ENCODE data around the gene DGCR2.

DNA sequence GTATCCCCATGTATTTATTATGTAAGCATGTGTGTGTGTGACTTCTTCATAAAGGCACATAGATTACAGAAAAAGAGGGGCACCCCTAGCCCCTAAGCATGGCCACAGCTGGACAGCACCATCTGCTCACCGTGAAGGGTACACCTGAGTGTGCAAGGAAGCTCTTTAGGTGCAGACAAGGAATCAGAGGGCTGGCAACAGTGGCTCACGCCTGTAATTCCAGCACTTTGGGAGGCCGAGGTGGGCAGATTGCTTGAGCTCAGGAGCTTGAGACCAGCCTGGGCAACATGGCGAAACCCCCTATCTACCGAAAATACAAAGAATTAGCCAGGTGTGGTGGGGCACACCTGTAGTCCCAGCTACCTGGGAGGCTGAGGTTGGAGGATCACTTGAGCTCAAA is 56.3 kb downstream of the DGCR2 start:
- TF ChIP-seq CTCF (optimal IDR thresholded peaks at IDR 0.05 in 1 of 3, IDR thresholded peaks at IDR 0.05 in 1 of 3, conservative IDR thresholded peaks at IDR 0.05 in 1 of 3; ENCODE audit: extremely low read depth in 1 of 3, insufficient read depth in 2 of 3, low read length in 3 of 3), result no peak
- TF ChIP-seq EZH2 (IDR thresholded peaks at IDR 0.05; ENCODE audit: low read length), result no peak
